ENCODE data around the gene ARHGAP10. TPM values are rescaled to one million over a fixed set of nuclear protein-coding genes. Genes with fewer than 3 reads are reported as not detected.
"Not testable (repeated sequence)": the region's sequence is repeated elsewhere in the genome, so short reads cannot be mapped to it uniquely, and the experiment has no call there.

ARHGAP10 gene
- total RNA-seq, 1 experiment from 2014 or later: 36.6 TPM

- CTCF ChIA-PET: interaction anchor here (1.1 kb wide), 1 partner anchor 72 kb away, joined by 5 read pairs; no protein-coding TSS in a partner anchor
Measured at GRCh38 chr4:147794787-147795413, 63.0 kb downstream of the ARHGAP10 start.

GRCh38 chr4:147799057-147799456 lies 67.2 kb downstream of the ARHGAP10 start:
- H3K36me3 ChIP-seq (ENCODE audit: control insufficient read depth, insufficient read depth, low read length); H3K36me3 Mint-ChIP-seq (ENCODE audit: insufficient read depth, unreplicated experiment); H3K4me3 Mint-ChIP-seq (ENCODE audit: unreplicated experiment); H3K9me3 ChIP-seq; H3K27me3 ChIP-seq (replicated peaks; ENCODE audit: control insufficient read depth, insufficient read depth, low read length); BruUV-seq (replicated peaks); H3K27ac Mint-ChIP-seq (ENCODE audit: unreplicated experiment); intact Hi-C loops (cut with micrococcal nuclease; ENCODE audit: unreplicated experiment); H3K27me3 Mint-ChIP-seq (ENCODE audit: insufficient read depth, unreplicated experiment); CTCF ChIA-PET; DNase-seq; H3K9me3 Mint-ChIP-seq (ENCODE audit: unreplicated experiment); H3K4me3 ChIP-seq (ENCODE audit: low read depth, low read length); POLR2A ChIA-PET; H3K4me1 Mint-ChIP-seq (ENCODE audit: low read depth, unreplicated experiment): not testable (repeated sequence)
- peaks cover 12% of the 10 kb centered on the region for H3K4me1 ChIP-seq

More at GRCh38 chr4:147794787-147795413, 63.0 kb downstream of the ARHGAP10 start:
- Mint-ChIP-seq H3K27ac (ENCODE audit: unreplicated experiment) (no peak overlapping the region), H3K27me3 (ENCODE audit: insufficient read depth, unreplicated experiment) (no peaks in the 10 kb centered on the region), H3K4me3 (ENCODE audit: unreplicated experiment) (no peak overlapping the region), H3K4me1 (ENCODE audit: low read depth, unreplicated experiment) (peaks cover 27% of the 10 kb centered on the region), H3K9me3 (ENCODE audit: unreplicated experiment) (no peaks in the 10 kb centered on the region), H3K36me3 (ENCODE audit: insufficient read depth, unreplicated experiment) (no peaks in the 10 kb centered on the region)
- POLR2A ChIA-PET: interaction anchor here (1.1 kb wide), 1 partner anchor 178 kb away, joined by 3 read pairs; the partner anchor contains the start of gene TMEM184C
- Histone ChIP-seq H3K9me3 (no peaks in the 10 kb centered on the region), H3K4me3 (ENCODE audit: low read depth, low read length) (no peak overlapping the region), H3K36me3 (ENCODE audit: control insufficient read depth, insufficient read depth, low read length) (no peaks in the 10 kb centered on the region), H3K27me3 (replicated peaks; ENCODE audit: control insufficient read depth, insufficient read depth, low read length) (no peaks in the 10 kb centered on the region), H3K4me1 (peaks cover 36% of the 10 kb centered on the region)
- BruUV-seq (replicated peaks): no TSS peak
- no peak for TF ChIP-seq CTCF (IDR thresholded peaks at IDR 0.05; ENCODE audit: insufficient read depth in 1 of 2, low read depth in 1 of 2, low read length in 1 of 2, severe bottlenecking in 1 of 2, unreplicated experiment in 1 of 2)
- no peak for DNase-seq
- intact Hi-C loops (cut with micrococcal nuclease; ENCODE audit: unreplicated experiment): no loop called here

- peaks cover 13% of the 10 kb centered on the region for H3K4me1 Mint-ChIP-seq (ENCODE audit: low read depth, unreplicated experiment)
- no peak overlapping the region for H3K4me3 Mint-ChIP-seq (ENCODE audit: unreplicated experiment)
- Histone ChIP-seq H3K36me3 (ENCODE audit: control insufficient read depth, insufficient read depth, low read length) (no peaks in the 10 kb centered on the region), H3K4me3 (ENCODE audit: low read depth, low read length) (no peak overlapping the region), H3K4me1 (peaks cover 2% of the 10 kb centered on the region; the same call in 1 of the 2 replicates), H3K9me3 (no peaks in the 10 kb centered on the region), H3K27me3 (replicated peaks; ENCODE audit: control insufficient read depth, insufficient read depth, low read length) (no peaks in the 10 kb centered on the region)
- no peaks in the 10 kb centered on the region for H3K36me3 Mint-ChIP-seq (ENCODE audit: insufficient read depth, unreplicated experiment)
- no TSS peak for BruUV-seq (replicated peaks)
- no peak for DNase-seq
- H3K9me3 Mint-ChIP-seq (ENCODE audit: unreplicated experiment): no peaks in the 10 kb centered on the region
- H3K27ac Mint-ChIP-seq (ENCODE audit: unreplicated experiment): peak overlapping the region; percentile 49
- no peak for TF ChIP-seq CTCF (IDR thresholded peaks at IDR 0.05; ENCODE audit: insufficient read depth in 1 of 2, low read depth in 1 of 2, low read length in 1 of 2, severe bottlenecking in 1 of 2, unreplicated experiment in 1 of 2)
- ChIA-PET POLR2A (no interaction called here), CTCF (no interaction called here)
- H3K27me3 Mint-ChIP-seq (ENCODE audit: insufficient read depth, unreplicated experiment): no peaks in the 10 kb centered on the region
- intact Hi-C loops (cut with micrococcal nuclease; ENCODE audit: unreplicated experiment): no loop called here
Measured at GRCh38 chr4:147799986-147800555, 68.2 kb downstream of the ARHGAP10 start.
